Panc1 (cell line): ENCODE data around the gene ARHGDIA.

Experiments used
- POLR2AphosphoS5 ChIP-seq: IDR thresholded peaks from 2 replicates; pipeline ENCODE4 v1.6.1; 2012; ENCODE audit warnings: mild to moderate bottlenecking, low read depth, low read length, moderate library complexity
- REST ChIP-seq, 2 experiments: IDR thresholded peaks; 2 replicates each; pipeline ENCODE4 v1.6.1; 2011 to 2012; ENCODE audit warnings: low read depth in 2 of 2, control low read depth in 1 of 2, low read length in 1 of 2, mild to moderate bottlenecking in 1 of 2, moderate library complexity in 1 of 2; ENCODE audit not compliant: insufficient read depth in 1 of 2
- SIN3A ChIP-seq: IDR thresholded peaks from 2 replicates; pipeline ENCODE4 v1.6.1; 2012; ENCODE audit warnings: low read depth, mild to moderate bottlenecking, low read length, moderate library complexity, borderline replicate concordance; ENCODE audit not compliant: insufficient read depth
- TCF7L2 ChIP-seq: IDR thresholded peaks from 2 replicates; pipeline ENCODE4 v1.6.1; 2011; ENCODE audit warnings: mild to moderate bottlenecking, low read depth, low read length, inconsistent platforms
- TF ChIP-seq, protein P1 (sequence below): fragments of 450-650 bp; IDR thresholded peaks from 2 replicates; pipeline ENCODE4 v1.5.1; 2017; ENCODE audit warnings: mild to moderate bottlenecking

DNA sequence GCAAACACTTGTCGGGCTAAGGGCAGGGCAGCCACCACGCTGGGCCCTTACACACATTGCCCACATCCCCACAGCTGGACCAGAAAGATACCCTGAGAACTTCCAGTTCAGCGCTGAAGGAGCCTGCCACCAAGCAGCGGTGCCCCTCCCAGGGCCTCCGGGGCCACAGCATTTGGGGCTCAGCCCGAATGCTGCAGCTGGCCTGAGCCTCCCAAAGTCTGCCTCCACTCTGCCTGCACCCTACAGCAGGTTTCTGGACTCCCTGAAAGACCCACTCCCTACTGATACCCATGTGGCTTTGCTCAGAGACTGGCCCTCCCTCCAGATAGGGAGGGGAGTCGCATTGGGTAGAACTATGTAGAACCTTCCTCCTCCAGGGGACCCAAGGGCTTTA is 39.6 kb downstream of the ARHGDIA start:
- TF ChIP-seq POLR2AphosphoS5, result no peak
- TF ChIP-seq, protein P1, sequence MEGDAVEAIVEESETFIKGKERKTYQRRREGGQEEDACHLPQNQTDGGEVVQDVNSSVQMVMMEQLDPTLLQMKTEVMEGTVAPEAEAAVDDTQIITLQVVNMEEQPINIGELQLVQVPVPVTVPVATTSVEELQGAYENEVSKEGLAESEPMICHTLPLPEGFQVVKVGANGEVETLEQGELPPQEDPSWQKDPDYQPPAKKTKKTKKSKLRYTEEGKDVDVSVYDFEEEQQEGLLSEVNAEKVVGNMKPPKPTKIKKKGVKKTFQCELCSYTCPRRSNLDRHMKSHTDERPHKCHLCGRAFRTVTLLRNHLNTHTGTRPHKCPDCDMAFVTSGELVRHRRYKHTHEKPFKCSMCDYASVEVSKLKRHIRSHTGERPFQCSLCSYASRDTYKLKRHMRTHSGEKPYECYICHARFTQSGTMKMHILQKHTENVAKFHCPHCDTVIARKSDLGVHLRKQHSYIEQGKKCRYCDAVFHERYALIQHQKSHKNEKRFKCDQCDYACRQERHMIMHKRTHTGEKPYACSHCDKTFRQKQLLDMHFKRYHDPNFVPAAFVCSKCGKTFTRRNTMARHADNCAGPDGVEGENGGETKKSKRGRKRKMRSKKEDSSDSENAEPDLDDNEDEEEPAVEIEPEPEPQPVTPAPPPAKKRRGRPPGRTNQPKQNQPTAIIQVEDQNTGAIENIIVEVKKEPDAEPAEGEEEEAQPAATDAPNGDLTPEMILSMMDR, result no peak
- TF ChIP-seq SIN3A, result no peak
- no peak for TF ChIP-seq REST (IDR thresholded peaks at IDR 0.05; ENCODE audit: insufficient read depth in 1 of 2, low read depth in 2 of 2, low read length in 1 of 2)
- no peak for TF ChIP-seq TCF7L2
